PC-9 (cell line): ENCODE measurements around the gene STAC. TPM values are rescaled to one million over a fixed set of nuclear protein-coding genes. Genes with fewer than 3 reads are reported as not detected.
"Not testable (repeated sequence)": the region's sequence is repeated elsewhere in the genome, so short reads cannot be mapped to it uniquely, and the experiment has no call there.

ENCODE experiments used
- BruUV-seq: library from RNA; stranded (reverse); fragments of 400-500 nt; replicated peaks from 2 replicates; lab custom pipeline; 2021; lab: Mats Ljungman, UMichigan
- CTCF ChIA-PET: fragments of 300-600 bp; sonication (Branson Sonifier 250); formaldehyde crosslinking; loops from one replicate; lab custom pipeline; 2022; ENCODE audit warnings: antibody characterized with exemption; lab: Charles Lee
- POLR2A ChIA-PET: fragments of 300-600 bp; sonication (Branson Sonifier 250); formaldehyde crosslinking; loops from one replicate; lab custom pipeline; 2022; ENCODE audit warnings: antibody characterized with exemption; ENCODE audit not compliant: unreplicated experiment; lab: Charles Lee
- DNase-seq, 2 experiments: peaks; one replicate each; pipeline versions ENCODE4 v3.0.0 to v3.0.0-alpha.2; 2015 to 2022; ENCODE audit warnings: mixed read lengths in 1 of 2
- H2AFZ ChIP-seq: fragments of 200-600 bp; sonication (generic); 2 replicates; pipeline ENCODE4 v1.8.1; 2017; ENCODE audit warnings: antibody characterized with exemption
- H3F3A ChIP-seq: fragments of 200-600 bp; sonication (generic); 2 replicates; pipeline ENCODE4 v1.8.1; 2017; ENCODE audit warnings: antibody characterized with exemption, mild to moderate bottlenecking, low read depth; ENCODE audit not compliant: insufficient read depth
- H3K27ac ChIP-seq: fragments of 200-600 bp; sonication (generic); 2 replicates; pipeline ENCODE4 v1.6.1; 2016; ENCODE audit warnings: mixed run types
- H3K27me3 ChIP-seq: fragments of 200-600 bp; sonication (generic); 2 replicates; pipeline ENCODE4 v1.6.1; 2016; ENCODE audit warnings: low read depth, mixed run types; ENCODE audit not compliant: insufficient read depth
- H3K36me3 ChIP-seq: fragments of 200-600 bp; sonication (generic); 2 replicates; pipeline ENCODE4 v1.6.1; 2016; ENCODE audit warnings: low read depth, mixed run types
- H3K4me1 ChIP-seq: fragments of 200-600 bp; sonication (generic); replicated peaks from 2 replicates; pipeline ENCODE4 v1.6.1; 2016; ENCODE audit warnings: mixed run types; ENCODE audit not compliant: insufficient read depth
- H3K4me2 ChIP-seq: fragments of 200-600 bp; sonication (generic); 2 replicates; pipeline ENCODE4 v1.6.1; 2017; ENCODE audit warnings: mixed run types
- H3K4me3 ChIP-seq: fragments of 200-600 bp; sonication (generic); 2 replicates; pipeline ENCODE4 v1.6.1; 2016; ENCODE audit warnings: mixed run types
- H3K79me2 ChIP-seq: fragments of 200-600 bp; sonication (generic); 2 replicates; pipeline ENCODE4 v1.6.1; 2017; ENCODE audit warnings: low read depth, mixed run types
- H3K9me2 ChIP-seq: fragments of 200-600 bp; sonication (generic); 2 replicates; pipeline ENCODE4 v1.8.1; 2017; ENCODE audit warnings: mild to moderate bottlenecking; ENCODE audit not compliant: insufficient read depth
- H3K9me3 ChIP-seq: fragments of 200-600 bp; sonication (generic); 2 replicates; pipeline ENCODE4 v1.8.1; 2016; ENCODE audit warnings: low read depth; ENCODE audit not compliant: insufficient read depth
- H4K20me1 ChIP-seq: fragments of 200-600 bp; sonication (generic); 2 replicates; pipeline ENCODE4 v1.8.1; 2017; ENCODE audit not compliant: insufficient read depth
- EZH2 ChIP-seq: fragments of 200-600 bp; sonication (generic); IDR thresholded peaks from 2 replicates; pipeline ENCODE4 v1.8.0; 2017; ENCODE audit warnings: antibody characterized with exemption, low read depth
- intact Hi-C: fragments of 100-400 bp; cut with micrococcal nuclease; formaldehyde crosslinking; loops from one replicate; pipeline ENCODE4 v1.10.0; 2022; ENCODE audit not compliant: unreplicated experiment
- total RNA-seq: library from RNA; stranded (reverse); gene quantifications from 2 replicates; pipeline ENCODE4 v1.2.3, GENCODE V29; 2021
- TF ChIP-seq, protein P1 (sequence below): fragments of 200-600 bp; sonication (generic); conservative IDR thresholded peaks from 2 replicates; pipeline ENCODE4 v1.6.1; 2017; ENCODE audit warnings: mixed run types, antibody characterized with exemption, mild to moderate bottlenecking, moderate library complexity

Gene STAC
- total RNA-seq, 1 experiment from 2014 or later, result 17.6 TPM

GRCh38 chr3:36459177-36459576 is 78.9 kb downstream of the STAC start:
- no peaks in the 10 kb centered on the region; the same call in 1 of the 2 replicates for H4K20me1 ChIP-seq
- H3K27me3 ChIP-seq, result no peaks in the 10 kb centered on the region
- ChIA-PET CTCF (no interaction called here), POLR2A (no interaction called here)
- intact Hi-C loops, result no loop called here
- H3K4me1 ChIP-seq, result no peaks in the 10 kb centered on the region
- no peaks in the 10 kb centered on the region for H3K9me3 ChIP-seq
- no peak for DNase-seq
- no peaks in the 10 kb centered on the region for H3K36me3 ChIP-seq
- no peaks in the 10 kb centered on the region for H3F3A ChIP-seq
- no peaks in the 10 kb centered on the region for H3K79me2 ChIP-seq
- BruUV-seq, result no TSS peak
- H3K9me2 ChIP-seq, result no peaks in the 10 kb centered on the region
- TF ChIP-seq, protein P1, sequence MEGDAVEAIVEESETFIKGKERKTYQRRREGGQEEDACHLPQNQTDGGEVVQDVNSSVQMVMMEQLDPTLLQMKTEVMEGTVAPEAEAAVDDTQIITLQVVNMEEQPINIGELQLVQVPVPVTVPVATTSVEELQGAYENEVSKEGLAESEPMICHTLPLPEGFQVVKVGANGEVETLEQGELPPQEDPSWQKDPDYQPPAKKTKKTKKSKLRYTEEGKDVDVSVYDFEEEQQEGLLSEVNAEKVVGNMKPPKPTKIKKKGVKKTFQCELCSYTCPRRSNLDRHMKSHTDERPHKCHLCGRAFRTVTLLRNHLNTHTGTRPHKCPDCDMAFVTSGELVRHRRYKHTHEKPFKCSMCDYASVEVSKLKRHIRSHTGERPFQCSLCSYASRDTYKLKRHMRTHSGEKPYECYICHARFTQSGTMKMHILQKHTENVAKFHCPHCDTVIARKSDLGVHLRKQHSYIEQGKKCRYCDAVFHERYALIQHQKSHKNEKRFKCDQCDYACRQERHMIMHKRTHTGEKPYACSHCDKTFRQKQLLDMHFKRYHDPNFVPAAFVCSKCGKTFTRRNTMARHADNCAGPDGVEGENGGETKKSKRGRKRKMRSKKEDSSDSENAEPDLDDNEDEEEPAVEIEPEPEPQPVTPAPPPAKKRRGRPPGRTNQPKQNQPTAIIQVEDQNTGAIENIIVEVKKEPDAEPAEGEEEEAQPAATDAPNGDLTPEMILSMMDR, result no peak
- no peak for TF ChIP-seq EZH2
- H3K27ac ChIP-seq, result no peak overlapping the region
- no peak overlapping the region for H2AFZ ChIP-seq
- H3K4me3 ChIP-seq, result no peak overlapping the region
- no peak overlapping the region for H3K4me2 ChIP-seq

- H3K9me3 ChIP-seq, result peaks cover 5% of the 10 kb centered on the region; the same call in 1 of the 2 replicates
- H3K4me3 ChIP-seq, result no peak overlapping the region
- H3K27me3 ChIP-seq, result no peaks in the 10 kb centered on the region
- POLR2A ChIA-PET, result no interaction called here
- H3K4me2 ChIP-seq, result no peak overlapping the region
- BruUV-seq, result no TSS peak
- no peaks in the 10 kb centered on the region for H3K9me2 ChIP-seq
- CTCF ChIA-PET, result no interaction called here
- no peaks in the 10 kb centered on the region for H3K79me2 ChIP-seq
- no peak overlapping the region for H2AFZ ChIP-seq
- no peaks in the 10 kb centered on the region; the same call in 1 of the 2 replicates for H4K20me1 ChIP-seq
- H3K36me3 ChIP-seq, result no peaks in the 10 kb centered on the region
- DNase-seq, result no peak
- H3K4me1 ChIP-seq, result no peaks in the 10 kb centered on the region
- intact Hi-C loops, result no loop called here
- H3K27ac ChIP-seq, result no peak overlapping the region
- H3F3A ChIP-seq, result no peaks in the 10 kb centered on the region
- no peak for TF ChIP-seq EZH2
- TF ChIP-seq, protein P1, result no peak
Observed at GRCh38 chr3:36461597-36461996, 81.3 kb downstream of the STAC start.

DNA sequence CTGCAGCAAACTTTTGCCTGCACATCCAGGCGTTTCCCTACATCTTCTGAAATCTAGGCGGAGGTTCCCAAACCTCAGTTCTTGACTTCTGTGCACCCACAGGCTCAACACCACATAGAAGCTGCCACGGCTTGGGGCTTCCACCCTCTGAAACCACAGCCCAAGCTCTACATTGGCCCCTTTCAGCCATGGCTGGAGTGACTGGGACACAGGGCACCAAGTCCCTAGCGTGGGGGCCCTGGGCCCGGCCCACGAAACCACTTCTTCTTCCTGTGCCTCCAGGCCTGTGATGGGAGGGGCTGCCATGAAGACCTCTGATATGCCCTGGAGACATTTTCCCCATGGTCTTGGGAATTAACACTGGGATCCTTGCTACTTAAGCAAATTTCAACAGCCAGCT is 91.7 kb downstream of the STAC start:
- H3K27me3 ChIP-seq, H2AFZ ChIP-seq, H4K20me1 ChIP-seq, H3K36me3 ChIP-seq, DNase-seq, intact Hi-C loops, POLR2A ChIA-PET, H3K27ac ChIP-seq, CTCF ChIA-PET, BruUV-seq, H3K4me3 ChIP-seq, H3K79me2 ChIP-seq, H3K4me2 ChIP-seq, H3F3A ChIP-seq, H3K9me2 ChIP-seq, H3K9me3 ChIP-seq, H3K4me1 ChIP-seq: not testable (repeated sequence)

DNA sequence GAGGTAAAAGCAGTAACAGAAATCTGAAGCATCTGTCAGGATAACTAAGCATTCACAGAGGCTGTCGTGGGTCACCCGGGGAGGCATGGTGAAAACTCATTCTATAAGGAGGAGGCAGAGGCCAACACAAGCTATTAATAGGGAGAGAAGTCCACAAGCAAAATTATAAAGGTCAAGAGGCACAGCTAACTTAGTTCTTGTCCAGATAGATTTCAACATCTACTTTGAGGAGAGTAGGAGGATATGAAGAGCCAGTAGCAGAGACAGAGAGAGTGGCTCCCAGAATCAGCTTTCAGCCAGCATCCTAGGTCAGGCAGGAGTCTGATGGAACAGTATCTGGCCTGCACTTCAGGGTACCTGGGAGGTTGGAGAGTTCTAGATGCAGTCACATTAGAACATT is 95.3 kb downstream of the STAC start:
- H4K20me1 ChIP-seq, result no peaks in the 10 kb centered on the region
- H3K27ac ChIP-seq, result no peak overlapping the region
- no peaks in the 10 kb centered on the region for H3F3A ChIP-seq
- H3K79me2 ChIP-seq, result no peaks in the 10 kb centered on the region
- no peaks in the 10 kb centered on the region for H3K9me2 ChIP-seq
- H3K9me3 ChIP-seq, result peaks cover 5% of the 10 kb centered on the region; the same call in 1 of the 2 replicates
- no peak for DNase-seq
- no peak overlapping the region for H3K4me3 ChIP-seq
- 0 out of 2 replicates have a peak, but pooled peaks cover 9% of the 10 kb centered on the region for H3K4me1 ChIP-seq
- H3K4me2 ChIP-seq, result no peak overlapping the region
- no peaks in the 10 kb centered on the region for H3K27me3 ChIP-seq
- ChIA-PET CTCF (no interaction called here), POLR2A (no interaction called here)
- TF ChIP-seq, protein P1, result no peak
- no peak for TF ChIP-seq EZH2
- intact Hi-C loops, result no loop called here
- H3K36me3 ChIP-seq, result no peaks in the 10 kb centered on the region
- no TSS peak for BruUV-seq
- no peak overlapping the region for H2AFZ ChIP-seq
